ENCODE data around the gene SOCS1. TPM values are rescaled to one million over a fixed set of nuclear protein-coding genes. Genes with fewer than 3 reads are reported as not detected.

SOCS1 gene
- total and polyA plus RNA-seq, 2 donors (not counting 1 experiment from before 2014, with no cell fraction given) = 29.7 to 107 TPM

DNA sequence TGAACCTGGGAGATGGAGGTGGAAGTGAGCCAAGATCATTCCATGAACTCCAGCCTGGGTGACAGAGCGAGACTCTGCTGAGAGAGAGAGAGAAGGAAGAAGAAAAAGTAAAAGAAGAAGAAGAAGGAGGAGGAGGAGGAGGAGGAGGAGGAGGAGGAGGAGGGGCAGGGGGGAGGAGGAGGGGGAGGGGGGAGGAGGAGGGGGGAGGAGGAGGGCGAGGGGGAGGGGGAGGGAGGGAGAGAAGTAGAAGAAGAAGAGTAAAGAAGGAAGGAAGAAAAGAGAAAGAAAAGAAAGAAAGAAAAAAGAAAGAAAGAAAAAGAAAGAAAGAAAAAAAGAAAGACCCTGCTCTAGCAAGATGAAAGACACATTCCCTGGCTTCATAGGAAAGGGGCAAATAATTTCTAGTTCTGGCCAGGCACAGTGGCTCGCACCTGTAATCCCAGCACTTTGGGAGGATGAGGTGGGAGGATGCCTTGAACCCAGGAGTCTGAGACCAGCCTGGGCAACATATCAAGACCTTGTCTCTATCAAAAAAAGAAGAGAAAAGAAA, 23.6 kb downstream of the SOCS1 start:
- no peaks in the 10 kb centered on the region for H3K79me2 ChIP-seq (ENCODE audit: control insufficient read depth, insufficient read depth, low read length)
- H3K4me1 ChIP-seq (ENCODE audit: control insufficient read depth in 2 of 2, insufficient read depth in 2 of 2, low read length in 2 of 2) = peaks cover 16 to 19% of the 10 kb centered on the region in 2 donors
- TF ChIP-seq, protein P1, sequence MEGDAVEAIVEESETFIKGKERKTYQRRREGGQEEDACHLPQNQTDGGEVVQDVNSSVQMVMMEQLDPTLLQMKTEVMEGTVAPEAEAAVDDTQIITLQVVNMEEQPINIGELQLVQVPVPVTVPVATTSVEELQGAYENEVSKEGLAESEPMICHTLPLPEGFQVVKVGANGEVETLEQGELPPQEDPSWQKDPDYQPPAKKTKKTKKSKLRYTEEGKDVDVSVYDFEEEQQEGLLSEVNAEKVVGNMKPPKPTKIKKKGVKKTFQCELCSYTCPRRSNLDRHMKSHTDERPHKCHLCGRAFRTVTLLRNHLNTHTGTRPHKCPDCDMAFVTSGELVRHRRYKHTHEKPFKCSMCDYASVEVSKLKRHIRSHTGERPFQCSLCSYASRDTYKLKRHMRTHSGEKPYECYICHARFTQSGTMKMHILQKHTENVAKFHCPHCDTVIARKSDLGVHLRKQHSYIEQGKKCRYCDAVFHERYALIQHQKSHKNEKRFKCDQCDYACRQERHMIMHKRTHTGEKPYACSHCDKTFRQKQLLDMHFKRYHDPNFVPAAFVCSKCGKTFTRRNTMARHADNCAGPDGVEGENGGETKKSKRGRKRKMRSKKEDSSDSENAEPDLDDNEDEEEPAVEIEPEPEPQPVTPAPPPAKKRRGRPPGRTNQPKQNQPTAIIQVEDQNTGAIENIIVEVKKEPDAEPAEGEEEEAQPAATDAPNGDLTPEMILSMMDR (IDR thresholded peaks at IDR 0.05) = no peak
- no peak for TF ChIP-seq EZH2 (IDR thresholded peaks at IDR 0.05; ENCODE audit: borderline replicate concordance, insufficient read depth, low read depth, low read length, poor library complexity, severe bottlenecking)
- Mint-ChIP-seq H3K4me1 (peaks cover 34% of the 10 kb centered on the region), H3K4me3 (peak overlapping the region; percentile 71), H3K27me3 (no peaks in the 10 kb centered on the region), H3K9me3 (ENCODE audit: insufficient read depth) (no peaks in the 10 kb centered on the region), H3K27ac (peak overlapping the region; percentile 68)
- H3K9me3 ChIP-seq (ENCODE audit: control extremely low read depth in 1 of 3, control insufficient read depth in 2 of 3, insufficient read depth in 1 of 3, low read length in 2 of 3) = no peaks in the 10 kb centered on the region
- WGBS (ENCODE audit: insufficient coverage) = 67% methylated on average over 1 of the region's 3 CpGs
- H3K4me3 ChIP-seq (ENCODE audit: control extremely low read depth in 1 of 5, extremely low read depth in 1 of 5, insufficient read depth in 1 of 5, low read depth in 2 of 5, low read length in 4 of 5) = peak overlapping the region in 3 of 5 experiments; percentile 38 to 56 (median 47)
- DNase-seq (no peak), ATAC-seq (ENCODE audit: low read depth) (no peak)
- intact Hi-C loops (cut with micrococcal nuclease) = loop anchor here (2.0 kb wide), 1 partner anchor 20 kb away; no protein-coding TSS in a partner anchor
- peak overlapping the region in 1 of 2 donors; percentile 37 for H3K27ac ChIP-seq (ENCODE audit: low read length in 2 of 2)
- H4K20me1 ChIP-seq (ENCODE audit: control insufficient read depth, insufficient read depth, low read length, poor library complexity, severe bottlenecking) = no peaks in the 10 kb centered on the region
- peak overlapping the region; percentile 57 for H3K9ac ChIP-seq (ENCODE audit: low read length)
- H2AFZ ChIP-seq (ENCODE audit: insufficient read depth, low read depth, low read length, poor library complexity, severe bottlenecking) = peak overlapping the region; percentile 81
- peak overlapping the region; percentile 92 for H3K4me2 ChIP-seq (replicated peaks; ENCODE audit: low read depth, low read length, poor library complexity, severe bottlenecking)
- ChIA-PET CTCF (interaction anchor here (2.1 kb wide), 1 partner anchor 23 kb away, joined by 9 read pairs; the partner anchor contains the start of gene SOCS1), POLR2A (interaction anchor here (0.7 to 1.1 kb wide), 2 partner anchors 23 to 145 kb away, joined by 3 to 7 read pairs; partner anchors contain the start of gene SOCS1)
- no peaks in the 10 kb centered on the region for H3K27me3 ChIP-seq (replicated peaks in 1 of 4; ENCODE audit: control extremely low read depth in 1 of 4, control insufficient read depth in 3 of 4, insufficient read depth in 4 of 4, low read length in 3 of 4)
- no peaks in the 10 kb centered on the region for H3K36me3 ChIP-seq (replicated peaks in 1 of 2; ENCODE audit: control extremely low read depth in 1 of 2, control insufficient read depth in 1 of 2, extremely low read depth in 1 of 2, insufficient read depth in 2 of 2, low read length in 1 of 2)

DNA sequence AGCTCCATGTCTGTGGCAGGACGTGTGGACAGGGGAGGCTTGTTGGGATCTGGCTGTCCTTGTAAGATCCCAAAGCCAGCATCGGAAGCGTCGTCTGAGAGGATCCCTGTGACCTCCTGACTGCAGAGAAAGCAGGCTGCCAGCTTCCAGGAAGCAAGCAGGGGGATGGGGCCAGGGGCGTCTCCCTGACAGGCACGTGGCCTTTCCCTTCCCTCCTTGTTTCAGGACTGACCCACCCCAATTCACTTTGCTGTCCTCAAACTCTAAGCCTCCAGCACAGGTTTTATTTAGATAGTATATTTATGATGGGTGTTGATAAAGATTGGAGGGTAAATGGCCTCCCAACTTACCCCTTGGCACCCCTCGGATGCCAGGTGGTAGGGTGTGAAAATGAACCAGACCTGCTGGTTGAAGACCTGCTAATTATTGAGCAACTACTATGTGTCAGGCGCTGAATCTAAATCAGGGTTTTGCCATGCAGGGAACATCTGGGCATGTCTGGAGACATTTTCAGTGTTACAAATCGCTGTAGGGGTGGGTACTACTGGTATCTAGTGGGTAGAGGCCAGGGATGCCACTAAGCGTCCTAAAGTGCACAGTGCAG, 24.5 kb downstream of the SOCS1 start:
- H3K4me3 Mint-ChIP-seq = peak overlapping the region; percentile 26
- H3K36me3 ChIP-seq (replicated peaks in 1 of 2; ENCODE audit: control extremely low read depth in 1 of 2, control insufficient read depth in 1 of 2, extremely low read depth in 1 of 2, insufficient read depth in 2 of 2, low read length in 1 of 2) = no peaks in the 10 kb centered on the region
- no peaks in the 10 kb centered on the region for H3K27me3 Mint-ChIP-seq
- ChIA-PET POLR2A (interaction anchor here (0.6 to 1.5 kb wide), 5 partner anchors 17 to 145 kb away, joined by 3 to 7 read pairs (median 3); partner anchors contain the start of gene SOCS1), CTCF (interaction anchor here (0.9 kb wide), 1 partner anchor 12 kb away, joined by 3 read pairs; no protein-coding TSS in a partner anchor)
- peaks cover 16 to 19% of the 10 kb centered on the region in 2 donors for H3K4me1 ChIP-seq (ENCODE audit: control insufficient read depth in 2 of 2, insufficient read depth in 2 of 2, low read length in 2 of 2)
- H3K27ac ChIP-seq (ENCODE audit: low read length in 2 of 2) = no peak overlapping the region
- no peaks in the 10 kb centered on the region for H3K9me3 ChIP-seq (ENCODE audit: control extremely low read depth in 1 of 3, control insufficient read depth in 2 of 3, insufficient read depth in 1 of 3, low read length in 2 of 3)
- intact Hi-C loops (cut with micrococcal nuclease) = no loop called here
- H4K20me1 ChIP-seq (ENCODE audit: control insufficient read depth, insufficient read depth, low read length, poor library complexity, severe bottlenecking) = no peaks in the 10 kb centered on the region
- WGBS (ENCODE audit: insufficient coverage) = 93% methylated on average over 8 of the region's 10 CpGs
- no peak overlapping the region for H3K9ac ChIP-seq (ENCODE audit: low read length)
- no peak overlapping the region for H3K4me3 ChIP-seq (ENCODE audit: control extremely low read depth in 1 of 5, extremely low read depth in 1 of 5, insufficient read depth in 1 of 5, low read depth in 2 of 5, low read length in 4 of 5)
- no peak for TF ChIP-seq EZH2 (IDR thresholded peaks at IDR 0.05; ENCODE audit: borderline replicate concordance, insufficient read depth, low read depth, low read length, poor library complexity, severe bottlenecking)
- TF ChIP-seq, protein P1 (IDR thresholded peaks at IDR 0.05) = no peak
- DNase-seq (no peak), ATAC-seq (ENCODE audit: low read depth) (no peak)
- no peaks in the 10 kb centered on the region for H3K9me3 Mint-ChIP-seq (ENCODE audit: insufficient read depth)
- peaks cover 35% of the 10 kb centered on the region for H3K4me1 Mint-ChIP-seq
- no peak overlapping the region for H2AFZ ChIP-seq (ENCODE audit: insufficient read depth, low read depth, low read length, poor library complexity, severe bottlenecking)
- H3K27me3 ChIP-seq (replicated peaks in 1 of 4; ENCODE audit: control extremely low read depth in 1 of 4, control insufficient read depth in 3 of 4, insufficient read depth in 4 of 4, low read length in 3 of 4) = no peaks in the 10 kb centered on the region
- H3K79me2 ChIP-seq (ENCODE audit: control insufficient read depth, insufficient read depth, low read length) = no peaks in the 10 kb centered on the region
- peak overlapping the region; percentile 50 for H3K27ac Mint-ChIP-seq
- H3K4me2 ChIP-seq (replicated peaks; ENCODE audit: low read depth, low read length, poor library complexity, severe bottlenecking) = no peak overlapping the region

Measured in B cell (primary cell).